Stimulated activated CD4-positive, alpha-beta T cell treated with anti-CD3 and anti-CD28 coated beads, TNF-alpha, amount 100 ng/mL, for 4 hours (primary cell): ENCODE data around the gene CRIM1.

Source experiments
- DNase-seq, 3 experiments: peaks; one replicate each; pipeline ENCODE4 v3.0.0-alpha.2; 2020; ENCODE audit warnings: low read depth in 3 of 3

CRIM1 gene

DNA sequence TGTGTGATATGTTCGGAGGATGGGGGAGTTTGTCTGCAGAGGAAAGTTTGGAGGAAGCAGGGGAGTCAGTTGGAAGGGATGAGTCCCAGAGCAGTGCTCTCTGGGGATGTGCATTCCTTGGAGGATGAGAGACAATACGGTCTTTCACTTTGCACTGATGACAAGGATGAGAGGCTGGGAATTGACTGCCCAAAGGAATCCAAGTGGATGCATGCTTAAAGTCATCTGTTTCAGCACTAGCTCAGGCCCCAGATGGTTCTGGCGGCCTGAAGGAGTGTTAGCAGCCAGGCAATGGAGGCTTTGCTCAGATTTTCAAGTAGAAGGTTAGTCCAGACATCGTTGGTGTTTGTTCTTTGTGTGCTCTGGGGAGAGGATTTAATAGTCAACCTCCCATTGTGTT is 100.2 kb downstream of the CRIM1 start:
- no peak for DNase-seq

DNA sequence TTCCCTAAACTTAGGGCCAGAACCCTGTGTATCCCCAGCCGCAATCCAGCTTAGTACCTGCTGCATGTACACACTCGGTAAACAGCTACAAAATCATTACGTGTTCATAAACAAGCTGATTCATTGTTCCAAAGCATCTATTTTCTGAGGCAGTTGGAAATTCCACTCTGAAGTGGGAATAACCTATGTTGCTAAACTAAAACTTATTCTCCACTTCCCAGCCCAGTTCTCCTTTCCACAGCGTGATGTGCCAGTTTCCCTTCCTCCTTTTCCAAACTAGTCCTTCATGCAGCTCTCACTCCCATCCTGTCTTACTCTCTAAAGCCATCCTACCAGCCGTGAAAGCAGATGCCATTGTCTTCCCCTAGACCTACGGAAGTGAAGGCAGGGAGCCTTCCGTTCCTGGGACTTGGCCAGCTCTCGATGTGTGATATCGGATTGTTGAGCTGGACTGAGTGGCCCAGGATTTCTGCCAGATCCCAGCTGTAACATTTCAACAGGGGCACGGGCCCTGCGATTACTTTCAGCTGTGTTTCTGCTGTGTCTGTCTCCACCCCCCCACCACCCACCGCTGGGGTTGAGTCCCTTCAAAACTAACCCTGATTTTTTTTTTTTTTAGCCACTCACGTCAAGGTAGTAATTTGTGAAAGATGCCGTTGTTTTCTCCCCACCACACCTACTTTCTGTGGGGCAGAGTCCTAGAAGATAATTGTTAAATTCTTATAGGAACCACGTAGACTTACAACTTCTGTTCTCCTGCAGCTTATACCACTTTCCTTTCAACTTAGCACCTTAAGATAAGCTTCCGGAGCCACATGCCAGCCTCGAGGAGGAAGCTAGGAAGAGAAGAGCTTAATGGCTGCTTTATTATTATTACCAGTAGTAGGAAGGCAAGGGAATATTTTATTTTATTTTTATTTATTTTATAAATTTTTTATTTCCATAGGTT is 100.9 kb downstream of the CRIM1 start:
- DNase-seq: no peak

DNA sequence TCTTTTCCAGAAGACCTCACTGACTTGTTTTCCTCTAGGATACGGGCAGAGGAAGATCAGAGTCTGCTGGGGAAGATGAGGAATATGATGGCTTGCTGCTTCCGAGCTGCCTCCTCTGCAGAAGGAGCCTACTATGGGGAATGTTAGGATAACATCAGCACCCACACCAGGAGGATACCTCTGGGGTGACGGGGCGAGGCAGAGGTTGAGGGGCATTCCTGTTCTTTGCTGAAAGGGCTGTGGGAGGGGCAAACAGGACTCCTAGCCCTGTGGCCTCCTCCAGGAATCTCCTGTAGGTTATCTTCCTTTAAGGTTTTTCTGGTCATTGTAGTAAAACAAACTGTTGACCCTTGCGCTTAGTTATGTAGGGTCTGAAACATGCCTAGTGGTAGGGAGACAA is 102.5 kb downstream of the CRIM1 start:
- DNase-seq: no peak

DNA sequence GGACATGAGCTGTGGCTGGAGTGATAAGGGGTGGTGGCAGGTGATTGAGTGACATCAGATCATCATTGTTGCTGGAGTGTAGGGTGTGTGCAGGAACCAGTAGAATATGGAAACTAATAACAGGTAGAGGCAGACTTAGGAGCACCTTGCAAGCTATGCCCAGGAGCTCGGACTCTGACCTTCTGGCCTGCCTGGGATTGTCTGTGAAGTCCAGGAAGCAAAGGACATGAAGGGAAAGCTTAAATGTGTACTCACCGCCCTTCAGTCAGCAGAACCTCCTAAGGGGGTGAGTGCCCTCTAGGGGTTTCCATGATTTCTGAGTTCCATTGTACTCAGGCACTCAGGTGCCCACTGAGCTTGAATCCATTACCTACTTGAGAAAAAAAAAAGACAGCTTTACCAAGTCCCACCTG is 104.2 kb downstream of the CRIM1 start:
- no peak for DNase-seq

DNA sequence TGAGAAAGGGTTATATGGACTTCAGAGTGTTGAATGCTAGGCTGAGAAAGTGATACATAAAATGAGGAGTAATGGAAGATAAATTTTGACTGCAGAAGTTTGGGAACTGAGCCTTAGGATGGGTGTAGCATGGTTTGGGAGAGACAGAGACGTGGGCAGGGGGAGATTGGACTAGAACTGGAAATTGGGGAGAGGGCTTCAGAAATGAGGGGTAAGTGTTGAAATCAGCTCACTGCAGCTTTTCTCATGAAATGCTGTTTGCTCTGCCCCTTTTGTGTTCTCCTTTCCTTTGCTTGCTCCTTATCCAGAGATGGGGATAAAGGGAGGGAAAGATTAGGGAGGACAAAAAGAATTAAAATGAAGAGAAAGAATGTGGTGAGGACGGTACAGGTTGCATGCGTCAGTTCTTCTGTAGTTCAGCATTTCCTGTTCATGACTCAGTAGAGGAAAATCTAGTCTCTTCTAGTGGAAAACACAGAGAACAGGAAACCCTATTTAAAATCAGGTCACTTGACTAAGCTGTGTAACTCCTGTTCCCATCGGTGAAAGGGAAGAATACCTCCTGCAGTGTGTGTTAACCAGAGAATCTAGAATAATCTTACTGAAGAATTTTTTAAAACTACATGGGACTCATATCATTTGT is 105.6 kb downstream of the CRIM1 start:
- DNase-seq: no peak

DNA sequence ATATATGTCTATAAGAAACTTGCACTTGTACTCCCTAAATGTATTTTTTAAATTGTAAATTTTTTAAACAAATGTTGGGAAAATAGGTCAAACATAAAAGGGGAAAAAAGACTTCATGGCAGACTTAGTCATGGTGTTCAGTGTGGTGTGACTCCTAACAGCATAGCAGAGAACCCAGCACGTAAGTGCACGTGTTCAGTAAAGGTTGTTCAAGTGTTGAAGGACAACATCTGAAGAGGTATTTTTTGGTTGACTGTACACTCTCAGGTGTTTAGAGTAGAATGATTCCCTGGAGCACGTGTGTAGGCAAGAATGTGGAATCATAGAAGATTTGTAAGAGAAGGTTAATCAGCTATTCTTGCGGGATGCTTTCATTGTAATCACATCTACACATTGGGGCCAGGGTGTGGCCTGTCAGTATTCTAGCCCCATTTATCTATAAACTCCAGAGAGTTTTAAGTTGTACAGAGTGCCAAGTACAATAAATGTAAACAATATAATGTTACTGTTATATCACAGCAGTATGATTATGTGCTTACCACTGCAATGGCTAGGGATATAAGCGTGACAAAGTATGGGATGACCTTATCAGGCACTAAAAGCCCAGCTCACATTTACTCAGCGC is 106.8 kb downstream of the CRIM1 start:
- DNase-seq: no peak

DNA sequence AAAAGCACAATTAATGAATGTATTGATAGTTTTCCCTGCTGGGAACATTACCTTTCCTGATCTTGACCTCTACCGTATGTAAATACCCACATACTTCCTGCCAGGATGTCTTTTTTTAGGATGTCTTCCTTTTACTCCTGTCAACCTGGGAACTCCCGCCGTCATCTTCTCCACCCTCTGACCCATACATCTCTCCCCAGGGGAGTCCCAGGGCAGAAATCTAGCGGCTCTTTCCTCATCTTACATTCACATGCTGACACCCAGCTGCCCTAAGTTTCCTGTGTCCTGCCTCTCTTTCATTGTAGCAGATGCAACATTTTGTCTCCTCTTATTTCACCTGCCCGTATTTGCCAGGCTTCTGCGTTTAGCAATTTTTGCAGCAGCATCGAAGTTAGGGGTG is 107.8 kb downstream of the CRIM1 start:
- no peak for DNase-seq

DNA sequence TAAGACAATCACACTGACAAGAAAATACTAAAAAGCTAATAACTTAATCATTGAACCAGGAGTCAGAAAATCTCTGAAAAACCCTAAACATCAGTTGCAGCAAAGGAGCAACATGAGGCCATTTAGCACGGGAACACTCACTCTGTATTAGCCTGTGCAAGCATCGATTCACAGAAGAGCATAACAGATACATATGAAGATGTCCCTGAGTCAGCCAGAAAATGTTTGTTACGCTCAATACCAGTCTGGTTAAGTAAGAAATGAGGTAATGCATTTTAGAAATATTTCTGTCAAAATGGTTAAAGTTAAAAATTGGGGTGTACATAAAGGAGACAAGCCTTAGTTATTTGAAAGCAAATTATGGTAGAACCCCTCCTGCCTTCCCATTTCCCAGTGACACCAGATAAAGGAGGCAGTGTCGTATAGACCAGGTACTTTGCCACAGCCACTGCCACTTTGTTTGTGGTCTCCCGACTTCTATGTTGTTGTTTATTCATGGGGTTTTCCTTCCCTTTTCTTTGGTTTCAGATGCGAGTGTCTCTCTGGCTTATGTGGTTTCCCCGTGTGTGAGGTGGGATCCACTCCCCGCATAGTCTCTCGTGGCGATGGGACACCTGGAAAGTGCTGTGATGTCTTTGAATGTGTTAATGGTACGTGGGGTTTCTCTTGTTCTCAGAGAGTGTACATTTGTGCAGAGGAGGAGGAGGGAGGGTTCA is 108.6 kb downstream of the CRIM1 start:
- no peak for DNase-seq

DNA sequence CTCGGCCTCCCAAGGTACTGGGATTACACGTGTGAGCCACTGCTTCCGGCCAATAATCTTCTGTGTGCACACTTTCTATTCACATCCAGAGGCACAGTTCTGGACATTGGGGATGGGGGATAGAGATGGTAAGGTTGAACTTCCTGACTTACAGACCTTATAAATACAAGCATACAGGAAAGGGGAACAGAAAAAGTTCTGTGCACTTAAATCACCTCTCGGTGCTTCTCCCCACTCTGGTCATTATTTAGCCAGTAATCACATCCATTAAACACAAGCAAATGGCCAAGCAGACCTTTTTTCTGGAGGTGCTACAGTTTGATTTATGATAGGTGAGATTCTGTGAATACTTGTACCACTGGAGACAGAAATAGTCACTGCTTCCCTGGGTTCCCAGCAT is 110.6 kb downstream of the CRIM1 start:
- DNase-seq: no peak

DNA sequence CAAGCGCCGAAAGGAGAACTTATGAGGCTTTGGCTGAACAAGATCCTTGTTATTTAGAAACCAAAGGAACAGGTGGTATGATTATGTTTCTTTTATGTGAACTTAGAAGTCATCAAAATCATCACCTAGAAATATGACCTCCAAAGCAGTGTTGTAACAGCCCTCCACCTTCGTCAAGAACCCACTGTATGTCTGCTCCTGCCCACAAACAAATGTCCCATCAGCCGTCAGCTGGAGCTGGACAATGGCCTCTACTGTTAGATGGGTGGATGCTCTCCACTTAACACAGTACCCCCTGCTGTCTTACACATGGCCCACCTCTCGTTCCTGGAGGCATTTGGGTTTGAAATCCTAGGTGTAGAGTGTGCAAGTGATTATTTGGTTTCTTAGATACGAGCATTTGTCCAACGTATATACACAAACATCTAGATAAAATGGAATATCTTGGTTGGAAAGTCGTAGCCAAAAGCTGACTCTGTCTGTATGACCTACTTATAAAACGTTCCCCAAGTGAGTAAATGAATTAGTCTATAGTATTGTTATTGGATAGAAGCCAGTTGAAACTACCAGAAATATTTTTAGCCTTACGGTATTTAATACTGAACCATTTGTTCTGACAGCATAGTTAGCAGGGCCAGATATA is 113.0 kb downstream of the CRIM1 start:
- DNase-seq: no peak

DNA sequence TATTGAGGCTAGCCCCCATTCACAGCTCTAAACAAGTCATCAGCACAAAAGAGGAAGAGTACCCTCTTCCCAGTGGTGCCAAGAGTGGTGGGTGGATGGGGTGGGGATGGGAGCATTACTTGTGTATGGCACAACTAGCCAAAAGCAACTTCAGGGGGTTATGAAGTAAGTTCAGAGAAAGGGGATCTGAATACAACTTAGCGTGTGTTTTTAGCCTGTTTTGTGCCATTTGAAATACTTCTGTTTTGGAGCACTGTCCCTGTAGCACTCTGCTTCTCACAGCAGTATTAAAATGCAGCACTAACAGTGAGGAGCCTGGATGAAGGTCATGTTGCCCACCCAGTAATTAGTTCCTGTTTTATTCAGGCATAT is 113.5 kb downstream of the CRIM1 start:
- no peak for DNase-seq

DNA sequence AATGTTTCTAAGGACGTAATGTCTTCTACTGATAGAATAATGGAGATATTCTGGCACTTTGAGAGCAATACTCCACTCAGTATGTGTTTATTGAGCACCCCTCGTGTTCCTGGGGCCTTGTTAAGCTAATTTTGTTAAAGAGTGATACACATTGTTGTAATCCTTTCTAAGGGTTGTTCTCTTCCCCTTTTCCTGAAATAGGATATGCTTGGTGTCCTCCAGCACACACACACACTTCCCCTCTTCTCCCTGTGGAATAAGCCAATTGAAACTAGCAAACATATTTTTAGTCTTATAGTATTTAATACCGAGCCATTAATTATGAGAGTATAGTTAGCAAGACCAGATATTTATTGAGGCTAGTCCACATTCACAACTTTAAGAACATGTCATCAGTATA is 114.1 kb downstream of the CRIM1 start:
- DNase-seq: no peak

DNA sequence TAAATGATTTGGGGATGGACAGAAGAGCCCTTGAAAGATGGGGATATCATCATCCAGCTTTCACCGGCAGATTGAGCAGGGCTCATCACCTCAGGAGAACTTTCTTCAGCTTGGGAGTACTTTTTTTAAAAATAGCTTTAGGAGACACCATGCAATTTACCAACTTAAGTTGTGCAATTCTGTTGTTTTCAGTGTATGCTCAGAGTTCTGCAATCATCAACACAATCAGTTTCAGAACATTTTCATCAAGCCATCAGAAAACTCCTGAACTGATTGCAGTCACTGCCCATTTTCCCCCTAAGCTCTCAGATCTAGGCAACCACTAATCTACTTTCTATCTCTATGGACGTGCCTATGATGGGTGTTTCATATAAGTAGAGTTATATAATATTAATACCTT is 117.7 kb downstream of the CRIM1 start:
- no peak for DNase-seq

DNA sequence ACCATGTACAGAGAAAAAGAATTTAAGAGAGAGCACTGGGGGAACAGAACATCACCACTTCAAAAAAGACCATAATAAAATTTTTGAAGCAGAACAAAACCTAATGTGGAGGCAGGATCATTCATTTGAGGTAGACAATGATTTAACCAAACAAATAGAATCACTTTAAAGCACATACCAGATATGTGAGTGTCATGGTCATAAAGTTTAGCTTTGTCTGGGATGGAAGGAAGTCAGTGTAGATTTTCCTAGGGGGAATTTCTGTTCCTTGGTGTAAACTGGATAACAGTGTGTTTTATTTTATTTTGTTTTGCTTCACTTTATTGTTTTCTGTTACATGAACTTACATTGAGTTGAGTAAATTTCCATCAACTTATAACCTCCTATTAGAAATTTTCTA is 120.8 kb downstream of the CRIM1 start:
- DNase-seq: no peak

DNA sequence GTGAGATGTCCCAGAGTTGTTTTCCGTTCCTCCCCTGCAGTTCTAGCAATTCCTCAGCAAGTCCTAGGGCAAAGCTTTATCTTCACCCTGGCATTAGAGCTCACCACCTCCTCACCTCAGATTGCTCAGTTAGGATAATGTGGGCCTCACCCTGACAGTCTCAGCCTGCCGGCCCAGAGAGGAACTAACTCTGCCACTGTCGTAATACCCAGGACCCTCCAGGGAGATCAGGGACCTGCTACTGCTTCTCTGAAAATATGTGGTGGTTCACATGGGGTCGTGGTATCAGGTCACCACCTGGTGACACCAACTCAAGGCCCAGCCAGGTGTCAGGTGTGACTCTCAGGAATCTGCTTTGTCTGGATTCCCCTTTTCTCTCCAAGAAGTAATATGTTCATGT is 121.7 kb downstream of the CRIM1 start:
- no peak for DNase-seq

DNA sequence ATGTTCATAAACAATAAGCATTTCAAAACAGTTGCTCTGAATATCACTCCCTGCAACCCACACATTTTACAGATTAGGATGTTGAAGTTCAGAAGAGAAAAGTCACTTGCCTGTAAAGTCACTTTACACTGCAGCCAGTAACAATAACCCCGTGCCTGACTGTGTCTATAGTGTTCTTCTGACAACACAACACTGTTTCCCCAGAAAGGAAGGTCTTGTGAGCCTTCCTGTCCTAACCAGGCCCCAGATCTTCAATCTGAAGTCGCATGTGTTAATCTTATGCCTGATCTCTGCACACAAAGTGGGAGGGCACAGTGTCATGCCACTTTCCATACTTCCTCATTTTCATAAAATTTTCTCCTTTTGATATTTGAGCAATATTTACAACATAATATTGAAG is 122.2 kb downstream of the CRIM1 start:
- no peak for DNase-seq

DNA sequence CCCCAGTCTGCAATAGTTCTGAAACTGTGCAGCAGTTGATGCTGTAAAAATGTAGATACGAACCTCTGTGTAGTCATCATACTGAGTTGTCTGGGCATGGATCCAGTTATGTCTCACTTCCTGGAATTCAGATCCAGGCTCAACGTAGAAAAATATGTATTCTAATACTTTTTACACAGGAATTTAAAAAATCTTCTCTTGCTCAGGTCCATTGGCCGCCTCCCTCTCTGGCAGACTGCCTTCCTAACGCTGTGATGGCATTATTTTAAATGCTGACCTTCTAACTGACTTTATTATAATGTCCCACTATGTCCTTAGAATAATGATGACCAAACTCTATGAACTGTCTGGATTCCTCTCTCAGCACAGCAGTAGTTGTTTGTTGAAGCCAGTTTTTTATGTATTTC is 122.8 kb downstream of the CRIM1 start:
- DNase-seq: no peak

DNA sequence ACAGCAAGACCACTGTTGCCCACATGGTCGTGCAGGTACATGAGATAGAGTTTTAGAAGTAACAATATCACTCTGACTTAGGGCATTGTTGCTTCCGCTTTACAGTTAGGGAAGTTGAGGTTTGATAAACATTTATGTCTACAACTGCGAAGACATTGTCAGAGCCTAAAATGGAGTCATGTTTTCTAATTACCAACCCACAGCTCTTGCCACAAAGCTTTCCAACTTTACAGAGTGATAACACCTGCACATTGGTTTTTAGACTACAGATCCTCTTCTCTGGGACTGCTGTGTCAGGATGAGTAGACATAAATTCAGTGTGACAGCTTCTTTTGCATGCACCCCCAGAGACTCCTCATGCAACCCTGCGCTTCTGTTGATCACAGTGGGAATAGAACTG is 123.4 kb downstream of the CRIM1 start:
- DNase-seq: no peak

DNA sequence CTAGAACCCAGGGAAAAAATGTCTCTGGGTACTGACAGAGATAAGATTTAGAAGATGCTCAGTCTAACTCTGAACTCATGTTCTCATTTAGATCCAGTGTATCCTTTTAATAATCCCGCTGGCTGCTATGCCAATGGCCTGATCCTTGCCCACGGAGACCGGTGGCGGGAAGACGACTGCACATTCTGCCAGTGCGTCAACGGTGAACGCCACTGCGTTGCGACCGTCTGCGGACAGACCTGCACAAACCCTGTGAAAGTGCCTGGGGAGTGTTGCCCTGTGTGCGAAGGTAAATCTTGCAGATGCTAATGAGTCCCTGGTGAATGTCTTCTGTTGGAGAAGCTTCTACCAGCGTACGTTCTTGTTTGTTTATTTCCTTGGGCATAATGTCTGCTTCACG is 123.8 kb downstream of the CRIM1 start:
- DNase-seq: no peak

DNA sequence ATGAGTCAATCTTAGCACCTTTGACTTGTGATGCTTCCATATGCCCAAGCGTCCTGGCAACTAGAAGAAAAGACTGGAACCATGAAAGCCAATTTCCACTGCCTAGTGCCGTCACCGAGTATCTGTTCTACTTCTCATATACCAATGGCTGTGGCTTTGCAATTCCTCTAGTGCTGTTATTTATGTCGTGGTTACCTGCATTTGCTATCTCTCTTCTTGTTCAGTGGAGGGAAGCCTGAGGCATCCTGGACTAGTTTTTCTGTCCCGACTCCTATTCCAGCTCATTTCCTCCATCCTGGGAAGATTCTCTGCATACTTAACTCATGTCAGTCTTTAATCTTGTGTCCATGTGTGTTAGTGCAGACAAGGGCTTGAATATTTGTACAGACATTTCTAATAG is 124.5 kb downstream of the CRIM1 start:
- no peak for DNase-seq

DNA sequence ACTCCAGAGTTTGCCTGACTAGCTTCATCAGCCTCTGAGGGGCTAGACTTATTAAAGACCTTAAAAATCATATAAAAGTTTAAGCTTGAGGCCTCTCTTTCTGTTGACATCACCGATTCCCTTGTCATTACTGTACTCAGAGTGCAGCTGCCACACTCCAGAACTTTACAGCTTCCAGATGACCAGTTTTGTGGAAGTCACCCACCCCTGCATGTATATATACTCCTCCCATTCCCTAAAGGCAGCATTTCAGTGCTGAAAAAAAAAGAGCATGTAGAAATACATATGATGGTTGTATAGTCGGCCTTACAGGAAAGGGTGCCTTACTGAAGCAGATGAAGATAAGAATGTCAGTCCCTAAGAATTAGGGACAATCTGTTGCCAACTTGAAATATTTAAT is 125.1 kb downstream of the CRIM1 start:
- no peak for DNase-seq

DNA sequence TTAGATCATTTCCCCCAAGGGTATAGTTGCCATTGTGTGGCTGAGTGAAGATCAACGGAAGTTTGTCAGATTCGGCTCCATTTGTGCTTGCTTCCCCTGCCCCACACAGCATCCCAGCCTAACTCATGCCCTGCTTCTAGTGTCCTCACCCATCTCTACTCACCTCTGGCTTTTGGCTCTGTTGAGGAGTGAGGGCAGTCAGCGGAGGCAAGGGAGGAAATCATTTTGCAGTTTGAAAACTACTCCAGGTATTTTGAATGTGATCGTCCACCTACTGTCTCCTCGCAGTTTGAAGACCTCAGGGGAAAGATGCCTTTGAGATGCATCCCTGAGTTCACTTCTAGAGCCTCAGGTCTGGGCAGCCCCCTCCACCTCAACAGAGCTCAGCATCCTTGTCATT is 126.1 kb downstream of the CRIM1 start:
- DNase-seq: no peak
